ENCODE data around the gene EHF.

DNA sequence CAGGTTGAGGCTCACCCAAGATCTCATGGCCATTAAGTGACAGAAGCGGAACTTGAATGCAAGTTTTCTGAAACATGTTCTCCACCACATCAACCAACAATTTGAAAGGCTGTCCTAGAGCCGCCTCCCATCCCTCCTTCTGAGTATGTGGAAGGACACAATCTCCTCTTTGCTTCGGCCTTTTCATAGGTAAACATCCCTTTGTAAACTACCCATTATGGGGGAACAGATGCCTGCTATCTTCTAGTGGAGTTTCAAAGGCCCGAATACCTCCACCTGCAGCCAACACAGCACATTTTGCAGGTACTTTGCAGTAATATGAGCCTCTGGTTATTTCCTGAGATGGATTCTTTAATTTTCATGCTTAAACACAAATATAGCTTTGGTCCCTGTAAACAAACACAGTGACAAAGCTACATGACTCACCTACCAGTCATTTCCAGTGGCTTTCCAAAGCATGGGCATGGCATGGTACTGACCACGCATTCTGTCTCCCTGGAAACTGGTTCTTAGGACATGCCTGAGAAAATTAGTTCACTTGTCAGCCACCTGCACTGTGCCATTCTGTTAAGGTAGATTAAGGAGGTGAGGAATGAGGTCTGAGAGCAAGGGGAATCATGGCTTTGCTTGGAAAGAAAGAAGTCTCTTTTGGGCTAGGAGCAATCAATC lies 60.2 kb downstream of the EHF start:
- TF ChIP-seq EZH2phosphoT487 (IDR thresholded peaks at IDR 0.05; ENCODE audit: low read depth, severe bottlenecking, unreplicated experiment): no peak
- TF ChIP-seq, protein P1, sequence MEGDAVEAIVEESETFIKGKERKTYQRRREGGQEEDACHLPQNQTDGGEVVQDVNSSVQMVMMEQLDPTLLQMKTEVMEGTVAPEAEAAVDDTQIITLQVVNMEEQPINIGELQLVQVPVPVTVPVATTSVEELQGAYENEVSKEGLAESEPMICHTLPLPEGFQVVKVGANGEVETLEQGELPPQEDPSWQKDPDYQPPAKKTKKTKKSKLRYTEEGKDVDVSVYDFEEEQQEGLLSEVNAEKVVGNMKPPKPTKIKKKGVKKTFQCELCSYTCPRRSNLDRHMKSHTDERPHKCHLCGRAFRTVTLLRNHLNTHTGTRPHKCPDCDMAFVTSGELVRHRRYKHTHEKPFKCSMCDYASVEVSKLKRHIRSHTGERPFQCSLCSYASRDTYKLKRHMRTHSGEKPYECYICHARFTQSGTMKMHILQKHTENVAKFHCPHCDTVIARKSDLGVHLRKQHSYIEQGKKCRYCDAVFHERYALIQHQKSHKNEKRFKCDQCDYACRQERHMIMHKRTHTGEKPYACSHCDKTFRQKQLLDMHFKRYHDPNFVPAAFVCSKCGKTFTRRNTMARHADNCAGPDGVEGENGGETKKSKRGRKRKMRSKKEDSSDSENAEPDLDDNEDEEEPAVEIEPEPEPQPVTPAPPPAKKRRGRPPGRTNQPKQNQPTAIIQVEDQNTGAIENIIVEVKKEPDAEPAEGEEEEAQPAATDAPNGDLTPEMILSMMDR (IDR thresholded peaks at IDR 0.05; ENCODE audit: poor library complexity): no peak
- TF ChIP-seq EZH2 (IDR thresholded peaks at IDR 0.05; ENCODE audit: borderline replicate concordance): no peak

Data from hepatocyte (in vitro differentiated cells).